Rectal smooth muscle tissue (tissue), 1 donor: Measurements from ENCODE around the gene CHMP6.

Source experiments
- H3K27ac ChIP-seq: one replicate; pipeline ENCODE4 v1.7.0; 2013; ENCODE audit warnings: low read depth, low read length, inconsistent platforms
- H3K27me3 ChIP-seq: one replicate; pipeline ENCODE4 v1.7.0; 2013; ENCODE audit warnings: low read length; ENCODE audit not compliant: control insufficient read depth, insufficient read depth
- H3K36me3 ChIP-seq: one replicate; pipeline ENCODE4 v1.7.0; 2013; ENCODE audit warnings: low read length; ENCODE audit not compliant: control insufficient read depth, insufficient read depth
- H3K4me1 ChIP-seq: one replicate; pipeline ENCODE4 v1.7.0; 2013; ENCODE audit warnings: low read length; ENCODE audit not compliant: control insufficient read depth, insufficient read depth
- H3K4me3 ChIP-seq: one replicate; pipeline ENCODE4 v1.7.0; 2013; ENCODE audit warnings: low read length
- H3K9ac ChIP-seq: one replicate; pipeline ENCODE4 v1.7.0; 2013; ENCODE audit warnings: low read length

Gene CHMP6

DNA sequence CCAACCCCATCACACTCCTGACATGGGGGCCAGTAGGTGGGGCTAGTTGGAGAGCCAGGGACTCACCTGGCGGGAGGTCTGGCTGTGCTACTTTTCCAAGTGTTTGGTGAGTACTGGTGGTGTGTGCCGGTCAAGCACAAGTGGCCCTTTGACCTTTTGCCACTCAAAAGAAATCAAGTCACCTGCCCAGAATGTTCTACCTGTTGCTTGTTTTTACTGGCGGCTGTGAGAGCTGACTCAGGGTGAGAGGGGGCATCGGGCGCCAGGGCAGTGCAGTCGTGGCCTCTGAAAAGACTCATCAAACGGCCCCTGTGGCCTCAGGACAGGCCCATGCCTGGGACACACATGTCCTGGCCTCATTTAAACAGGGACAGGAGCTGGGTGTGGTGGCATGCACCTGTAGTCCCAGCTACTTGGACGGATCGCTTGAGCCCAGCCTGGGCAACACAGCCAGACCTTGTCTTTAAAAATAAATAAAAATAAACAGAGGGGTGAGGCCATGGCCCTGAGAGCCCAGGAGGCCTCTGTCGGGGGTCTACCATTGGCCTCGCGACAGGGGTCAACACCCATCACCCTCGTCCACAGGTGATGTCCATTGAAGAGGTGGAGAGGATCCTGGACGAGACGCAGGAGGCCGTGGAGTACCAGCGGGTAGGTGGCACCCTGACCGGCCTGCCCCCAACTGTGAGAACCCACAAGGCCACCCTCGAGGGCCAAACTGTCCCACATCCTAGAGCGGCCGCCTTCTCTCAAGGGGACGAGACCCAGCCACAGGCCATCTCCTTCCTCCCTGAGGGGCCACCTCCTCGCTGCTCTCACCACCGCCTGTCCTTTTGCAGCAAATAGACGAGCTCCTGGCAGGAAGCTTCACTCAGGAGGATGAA lies 5.0 kb downstream of the CHMP6 start:
- Histone ChIP-seq H3K36me3 (peaks cover 17% of the 10 kb centered on the region), H3K27me3 (no peaks in the 10 kb centered on the region), H3K4me3 (no peak overlapping the region), H3K4me1 (peaks cover 4% of the 10 kb centered on the region), H3K27ac (no peak overlapping the region), H3K9ac (no peak overlapping the region)

DNA sequence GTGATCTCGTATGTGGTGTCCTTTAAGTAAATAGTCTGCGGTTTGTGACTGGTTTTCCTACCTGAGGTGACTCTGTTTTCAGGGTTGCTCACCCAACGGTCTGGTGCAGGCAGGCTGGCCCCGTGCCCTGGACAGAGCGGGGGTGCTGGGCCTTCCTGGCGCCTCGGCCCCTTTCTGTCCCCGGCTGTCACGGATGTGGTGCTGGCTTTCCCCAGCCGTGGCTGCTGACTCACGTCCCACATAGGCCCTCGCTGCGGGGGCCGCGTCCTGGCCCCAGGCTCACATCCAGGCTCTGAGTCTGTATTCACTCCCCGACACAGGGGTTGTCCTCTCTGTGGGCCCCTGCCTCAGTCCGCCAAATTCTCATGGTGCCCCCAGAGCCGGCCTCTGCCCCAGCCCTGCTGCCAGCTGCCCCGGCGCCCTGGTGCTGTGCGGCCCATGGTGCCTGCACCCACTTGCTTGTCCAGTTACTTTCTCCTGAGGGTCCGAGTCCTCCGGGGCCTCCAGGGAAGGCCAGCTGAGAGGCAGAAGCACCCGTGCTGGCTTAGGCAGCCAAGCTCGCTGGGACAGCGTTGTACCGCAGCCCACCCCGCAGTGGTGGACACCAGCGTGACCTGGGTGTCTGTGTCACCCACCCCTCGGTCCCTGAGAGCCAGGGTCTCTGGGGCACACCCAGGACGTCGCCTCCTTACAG lies 5.9 kb downstream of the CHMP6 start:
- no peak overlapping the region for H3K27ac ChIP-seq
- no peak overlapping the region for H3K9ac ChIP-seq
- peaks cover 8% of the 10 kb centered on the region for H3K4me1 ChIP-seq
- peaks cover 17% of the 10 kb centered on the region for H3K36me3 ChIP-seq
- no peaks in the 10 kb centered on the region for H3K27me3 ChIP-seq
- H3K4me3 ChIP-seq: no peak overlapping the region

DNA sequence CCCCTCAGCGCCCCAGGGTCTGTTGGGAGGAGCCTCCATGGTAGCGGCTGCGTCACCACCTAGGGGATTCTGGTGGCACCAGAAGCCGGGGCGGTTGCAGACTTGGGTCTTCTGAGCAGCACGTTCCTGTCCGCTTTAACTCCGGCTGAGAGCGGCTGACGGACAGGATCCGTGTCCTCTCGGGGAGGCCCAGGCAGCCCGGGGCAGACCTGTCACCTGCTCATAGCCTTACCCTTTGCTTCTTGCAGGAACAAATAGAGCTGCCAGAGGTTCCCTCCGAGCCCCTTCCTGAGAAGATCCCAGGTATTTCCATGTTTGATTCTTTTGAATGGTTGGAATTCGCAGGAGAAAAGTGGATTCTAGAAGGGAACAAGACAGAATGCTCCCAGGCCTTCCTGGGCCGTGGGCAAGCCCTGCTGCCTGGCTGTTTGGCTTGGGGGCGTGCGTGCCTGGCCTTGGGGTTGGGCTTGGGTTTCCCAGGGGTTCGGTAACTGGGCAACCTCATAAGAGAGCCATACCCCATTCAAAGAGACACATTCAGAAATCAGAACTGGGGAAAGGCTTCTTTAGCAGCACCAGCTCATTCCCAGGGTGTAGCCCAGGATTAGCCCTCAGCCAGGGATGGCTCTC lies 6.6 kb downstream of the CHMP6 start:
- H3K4me3 ChIP-seq: no peak overlapping the region
- H3K27ac ChIP-seq: no peak overlapping the region
- peaks cover 4% of the 10 kb centered on the region for H3K4me1 ChIP-seq
- H3K36me3 ChIP-seq: peaks cover 17% of the 10 kb centered on the region
- H3K9ac ChIP-seq: no peak overlapping the region
- H3K27me3 ChIP-seq: no peaks in the 10 kb centered on the region

DNA sequence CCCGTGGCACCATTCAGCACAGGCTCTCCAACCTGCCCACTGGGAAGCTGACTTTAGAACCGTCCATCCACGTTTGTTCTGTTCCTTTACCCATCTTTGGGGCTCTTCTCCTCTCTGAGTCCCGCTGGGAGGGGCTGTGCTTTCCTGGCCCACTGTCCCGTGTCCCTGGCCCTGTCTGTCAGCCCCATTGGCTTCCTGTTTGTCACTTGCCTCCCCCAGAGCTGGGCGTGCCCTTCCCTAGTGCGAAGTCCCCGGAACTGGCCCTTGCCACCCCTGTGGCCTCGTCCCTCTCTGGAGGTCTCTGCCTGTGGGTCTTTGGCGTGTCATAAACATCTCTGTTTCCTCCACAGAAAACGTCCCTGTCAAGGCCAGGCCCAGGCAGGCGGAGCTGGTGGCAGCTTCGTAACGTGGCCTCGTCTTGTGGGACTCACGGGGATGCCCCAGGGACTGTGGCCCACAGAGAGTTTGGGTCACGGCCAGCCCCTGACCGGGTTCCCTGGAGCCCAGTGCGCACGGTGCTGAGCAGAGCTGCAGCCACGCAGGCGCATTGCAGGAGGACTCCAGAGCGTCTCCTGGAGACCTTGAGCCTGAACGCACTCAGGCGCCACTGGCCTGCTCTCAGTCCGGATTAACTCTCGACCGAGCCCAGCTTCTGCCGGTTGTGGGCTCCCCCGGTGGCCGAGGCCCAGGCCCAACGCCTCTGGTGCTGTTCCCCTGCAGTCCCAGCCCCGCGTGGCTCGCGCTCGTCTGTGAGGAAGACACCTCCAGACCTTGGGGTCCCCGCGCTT lies 7.3 kb downstream of the CHMP6 start:
- H3K36me3 ChIP-seq: peaks cover 17% of the 10 kb centered on the region
- H3K27ac ChIP-seq: no peak overlapping the region
- H3K9ac ChIP-seq: no peak overlapping the region
- peaks cover 2% of the 10 kb centered on the region for H3K27me3 ChIP-seq
- H3K4me1 ChIP-seq: peaks cover 4% of the 10 kb centered on the region
- H3K4me3 ChIP-seq: no peak overlapping the region

DNA sequence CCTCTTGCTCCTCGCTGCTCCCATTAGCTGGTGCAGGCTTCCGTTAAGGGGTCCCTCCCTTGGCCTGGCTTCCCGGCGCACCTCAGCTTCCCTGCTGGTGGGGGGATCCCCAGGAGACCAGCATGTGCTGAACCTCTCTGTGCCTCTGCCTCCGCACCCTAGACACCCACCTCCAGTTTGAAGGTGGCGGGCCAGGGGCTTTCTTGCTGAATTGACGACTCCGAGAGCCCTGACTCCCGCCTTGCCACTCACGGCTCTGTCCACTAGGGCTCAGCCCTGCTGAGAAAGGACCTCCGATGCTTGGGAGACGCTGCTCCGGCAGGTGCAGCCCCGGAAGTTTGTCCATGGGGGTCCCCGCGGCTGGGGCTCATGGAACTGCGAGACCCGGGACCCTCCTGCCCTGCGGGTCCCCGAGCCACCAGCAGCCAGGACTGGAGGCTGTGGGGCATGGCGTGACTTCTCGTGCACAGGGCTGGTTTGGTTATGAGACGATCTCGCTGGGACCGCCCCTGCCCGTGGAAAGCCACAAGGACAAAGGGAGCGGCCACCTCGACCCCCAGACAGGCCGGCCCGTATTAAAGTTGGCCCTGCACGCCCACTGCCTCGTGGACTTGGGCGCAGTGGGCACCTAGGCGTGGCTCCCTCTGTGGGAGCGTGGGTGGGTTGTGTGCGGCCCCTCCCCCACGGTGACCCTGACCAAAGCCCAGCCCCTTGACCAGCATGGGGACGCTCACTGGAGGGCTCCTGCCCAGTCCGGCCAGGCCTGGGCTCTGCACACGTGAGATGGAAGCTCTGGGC lies 8.1 kb downstream of the CHMP6 start:
- Histone ChIP-seq H3K9ac (no peak overlapping the region), H3K4me3 (no peak overlapping the region), H3K27me3 (peaks cover 7% of the 10 kb centered on the region), H3K36me3 (peaks cover 17% of the 10 kb centered on the region), H3K4me1 (peaks cover 7% of the 10 kb centered on the region), H3K27ac (no peak overlapping the region)

DNA sequence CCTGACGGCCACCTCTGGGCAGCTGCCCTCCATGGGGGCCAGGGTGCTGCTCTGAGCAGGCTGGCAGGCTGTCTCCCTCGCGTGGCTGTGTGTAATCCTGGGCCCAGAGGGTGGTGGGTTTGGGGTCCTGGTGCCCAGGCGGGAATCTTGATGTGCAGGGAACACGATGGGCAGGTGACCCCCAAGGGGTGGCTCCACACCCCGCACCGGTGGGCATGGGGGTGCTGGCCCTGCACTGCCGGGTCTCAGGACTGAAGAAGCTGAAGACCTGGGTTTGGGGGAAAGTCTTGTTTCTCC lies 8.6 kb downstream of the CHMP6 start:
- no peak overlapping the region for H3K27ac ChIP-seq
- H3K27me3 ChIP-seq: peaks cover 8% of the 10 kb centered on the region
- no peak overlapping the region for H3K9ac ChIP-seq
- peaks cover 7% of the 10 kb centered on the region for H3K4me1 ChIP-seq
- H3K36me3 ChIP-seq: peaks cover 17% of the 10 kb centered on the region
- no peak overlapping the region for H3K4me3 ChIP-seq

DNA sequence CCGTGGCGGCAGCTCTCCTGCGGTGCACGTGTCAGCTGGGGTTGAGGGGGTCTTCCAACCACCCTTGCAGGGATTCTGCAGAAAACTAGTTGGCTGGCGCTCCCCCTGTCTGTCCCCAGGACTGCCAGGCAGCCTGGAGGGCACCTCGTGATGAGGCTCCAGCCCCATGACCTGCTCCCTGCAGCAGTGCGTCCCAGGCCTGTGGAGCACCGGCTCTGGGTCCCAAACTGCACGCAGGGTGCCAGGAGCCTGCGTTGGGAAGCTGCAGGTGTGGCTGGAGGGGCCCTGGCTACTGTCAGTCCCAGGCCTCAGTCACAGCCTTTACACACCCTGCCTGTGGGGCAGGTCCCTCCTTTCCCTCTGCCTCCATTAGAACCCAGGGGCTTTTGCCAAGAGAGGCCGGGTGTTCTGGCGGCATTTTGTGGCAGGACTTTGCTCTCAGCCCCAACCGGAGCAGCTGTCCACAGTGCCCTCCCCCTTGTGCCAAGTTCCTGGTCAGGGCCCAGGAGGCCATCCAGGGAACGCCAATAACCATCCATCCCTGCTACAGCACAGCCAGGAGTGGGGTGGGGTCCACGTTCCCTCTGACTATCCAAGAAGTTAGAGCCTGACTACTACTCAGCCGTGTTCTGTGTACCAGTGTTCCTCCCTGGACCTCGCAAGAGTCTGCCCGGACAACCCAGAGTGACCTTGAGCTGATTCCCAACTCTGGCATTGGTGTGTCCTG lies 9.2 kb downstream of the CHMP6 start:
- Histone ChIP-seq H3K9ac (no peak overlapping the region), H3K27ac (no peak overlapping the region), H3K4me1 (peaks cover 7% of the 10 kb centered on the region), H3K27me3 (peaks cover 8% of the 10 kb centered on the region), H3K36me3 (peaks cover 14% of the 10 kb centered on the region), H3K4me3 (no peak overlapping the region)

DNA sequence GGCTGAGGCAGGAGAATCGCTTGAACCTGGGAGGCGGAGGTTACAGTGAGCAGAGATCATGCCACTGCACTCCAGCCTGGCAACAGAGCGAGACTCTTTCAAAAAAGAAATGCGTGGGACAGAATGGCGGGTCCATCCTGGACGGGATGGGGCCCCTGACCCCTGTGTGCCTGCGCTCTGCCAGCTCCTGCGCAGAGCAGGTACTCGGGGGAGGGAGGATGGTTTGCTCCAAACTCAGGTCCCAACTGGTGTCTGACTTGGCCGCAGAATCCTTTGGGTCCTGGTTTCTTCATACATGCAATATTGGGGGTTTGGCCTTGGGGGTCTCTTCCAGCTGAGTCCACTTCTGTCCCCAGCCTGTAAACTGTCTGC lies 10.4 kb downstream of the CHMP6 start:
- Histone ChIP-seq H3K9ac (no peak overlapping the region), H3K27ac (no peak overlapping the region)

DNA sequence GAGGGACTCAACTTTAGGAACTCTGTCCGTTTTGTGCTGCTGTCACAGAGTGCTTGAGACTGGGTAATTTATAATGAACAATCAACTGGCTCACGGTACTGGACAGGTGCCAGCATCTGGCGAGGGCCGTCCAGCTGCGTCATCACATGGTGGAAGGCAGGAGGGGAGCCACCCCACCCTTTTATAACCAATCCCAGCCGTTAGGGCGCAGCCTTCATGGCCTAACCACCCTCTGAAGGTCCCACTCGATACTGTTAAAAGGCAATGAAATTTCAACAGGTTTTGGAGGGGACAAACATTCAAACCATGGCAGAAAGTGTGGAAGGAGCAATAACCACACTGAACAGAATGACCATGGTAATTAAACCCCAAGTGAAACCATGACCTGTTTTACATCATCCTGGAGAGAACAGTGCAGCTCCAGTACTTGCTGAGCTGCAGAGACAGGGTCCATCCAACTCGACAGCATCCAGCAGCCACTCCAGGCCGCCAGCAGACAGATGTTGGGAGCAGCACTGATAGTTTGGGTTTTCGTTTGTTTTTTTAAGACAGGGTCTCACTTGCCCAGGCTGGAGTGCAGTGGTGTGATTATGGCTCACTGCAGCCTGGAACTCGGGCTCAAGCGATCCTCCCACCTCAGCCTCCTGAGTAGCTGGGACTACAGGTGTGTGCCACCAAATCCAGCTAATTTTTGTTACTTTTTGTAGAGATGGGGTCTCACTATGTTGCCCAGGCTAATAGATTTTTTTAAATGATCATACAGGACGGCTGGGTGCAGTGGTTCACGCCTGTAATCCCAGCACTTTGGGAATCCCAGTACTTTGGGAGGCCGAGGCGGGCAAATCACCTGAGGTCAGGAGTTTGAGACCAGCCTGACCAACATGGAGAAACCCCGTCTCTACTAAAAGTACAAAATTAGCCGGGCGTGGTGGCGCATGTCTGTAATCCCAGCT lies 11.0 kb downstream of the CHMP6 start:
- Histone ChIP-seq H3K9ac (no peak overlapping the region), H3K27me3 (peaks cover 8% of the 10 kb centered on the region)

More for the DNA sequence above, 10.4 kb downstream of the CHMP6 start:
- peaks cover 7% of the 10 kb centered on the region for H3K36me3 ChIP-seq
- peaks cover 8% of the 10 kb centered on the region for H3K27me3 ChIP-seq
- H3K4me3 ChIP-seq: no peak overlapping the region
- H3K4me1 ChIP-seq: peaks cover 7% of the 10 kb centered on the region

DNA sequence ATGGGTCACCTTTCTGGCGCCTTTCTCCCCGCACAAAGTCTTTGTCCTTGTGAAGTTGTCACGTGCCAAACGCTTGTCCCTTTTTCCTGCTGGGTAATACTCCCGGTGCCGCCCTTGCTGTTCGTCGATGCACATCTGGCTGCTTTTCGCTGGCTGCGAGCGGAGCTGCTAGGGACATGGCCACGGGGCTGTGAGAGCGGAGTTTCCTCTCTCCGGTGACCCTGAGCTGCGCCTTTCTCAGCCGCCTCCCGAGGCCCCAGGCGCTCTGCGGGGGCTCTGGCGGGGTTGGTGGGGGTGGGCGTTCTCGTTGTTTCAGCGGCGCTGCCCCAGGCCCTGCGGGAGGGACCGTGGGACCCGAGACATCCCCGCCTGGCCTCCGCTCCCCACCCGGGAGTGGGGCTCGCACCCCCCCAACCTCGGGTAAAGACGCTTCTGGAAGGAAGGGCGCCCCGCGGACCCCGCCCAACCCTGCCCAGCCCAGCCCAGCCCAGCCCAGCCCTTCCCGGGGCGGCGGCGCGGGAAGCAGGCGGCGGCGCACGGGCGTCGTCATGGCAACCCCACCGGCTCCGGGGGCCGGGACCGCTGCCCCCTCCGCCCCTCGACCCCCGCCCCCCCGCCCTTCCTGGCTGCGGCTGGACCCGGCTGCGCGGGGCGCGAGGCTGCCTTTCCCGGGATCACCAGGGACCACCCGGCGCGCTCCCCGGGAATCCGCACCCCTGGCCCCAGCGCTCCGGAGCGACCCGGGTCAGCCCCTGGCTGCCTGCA lies 12.3 kb downstream of the CHMP6 start:
- Histone ChIP-seq H3K27ac (no peak overlapping the region), H3K4me1 (peaks cover 7% of the 10 kb centered on the region), H3K9ac (no peak overlapping the region), H3K27me3 (peaks cover 8% of the 10 kb centered on the region), H3K36me3 (peaks cover 2% of the 10 kb centered on the region), H3K4me3 (peak overlapping the region; percentile 47)

More for the DNA sequence above, 11.0 kb downstream of the CHMP6 start:
- H3K4me3 ChIP-seq: no peak overlapping the region
- H3K36me3 ChIP-seq: peaks cover 3% of the 10 kb centered on the region
- peaks cover 7% of the 10 kb centered on the region for H3K4me1 ChIP-seq
- no peak overlapping the region for H3K27ac ChIP-seq
